GDM1 (cell line): Measurements from ENCODE around the gene ELMO3.

Experiments used
- DNase-seq: peaks from one replicate; lab custom pipeline; 2025; lab: John Stamatoyannopoulos, UW

ELMO3 gene

GRCh38 chr16:67163999-67164558 is 34.9 kb upstream of the ELMO3 start:
- no peak for DNase-seq

DNA sequence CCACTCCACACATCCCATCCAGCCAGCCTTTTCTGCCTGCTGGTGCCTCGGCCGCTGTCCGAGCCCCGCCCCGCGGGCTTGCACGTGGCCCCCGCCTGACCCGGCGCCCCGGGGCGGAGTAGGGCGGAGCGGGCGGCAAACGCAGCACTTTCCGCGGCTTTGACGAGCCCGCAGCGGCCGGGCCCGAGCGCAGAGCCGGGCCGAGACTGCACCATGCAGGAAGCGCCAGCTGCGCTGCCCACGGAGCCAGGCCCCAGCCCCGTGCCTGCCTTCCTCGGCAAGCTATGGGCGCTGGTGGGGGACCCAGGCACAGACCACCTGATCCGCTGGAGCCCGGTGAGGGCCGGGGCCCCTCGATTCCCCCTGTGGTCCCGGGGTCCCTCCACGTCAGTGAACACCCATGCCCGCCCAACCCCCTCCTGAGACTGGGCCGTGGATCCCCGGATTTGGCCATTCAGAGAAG is 34.3 kb upstream of the ELMO3 start, which contains the start of gene HSF4:
TSS of gene HSF4 (plus strand) at position 147 of the 463 bp plus-strand sequence. CDS start at position 214, 67 bp downstream.
- DNase-seq, result no peak

DNA sequence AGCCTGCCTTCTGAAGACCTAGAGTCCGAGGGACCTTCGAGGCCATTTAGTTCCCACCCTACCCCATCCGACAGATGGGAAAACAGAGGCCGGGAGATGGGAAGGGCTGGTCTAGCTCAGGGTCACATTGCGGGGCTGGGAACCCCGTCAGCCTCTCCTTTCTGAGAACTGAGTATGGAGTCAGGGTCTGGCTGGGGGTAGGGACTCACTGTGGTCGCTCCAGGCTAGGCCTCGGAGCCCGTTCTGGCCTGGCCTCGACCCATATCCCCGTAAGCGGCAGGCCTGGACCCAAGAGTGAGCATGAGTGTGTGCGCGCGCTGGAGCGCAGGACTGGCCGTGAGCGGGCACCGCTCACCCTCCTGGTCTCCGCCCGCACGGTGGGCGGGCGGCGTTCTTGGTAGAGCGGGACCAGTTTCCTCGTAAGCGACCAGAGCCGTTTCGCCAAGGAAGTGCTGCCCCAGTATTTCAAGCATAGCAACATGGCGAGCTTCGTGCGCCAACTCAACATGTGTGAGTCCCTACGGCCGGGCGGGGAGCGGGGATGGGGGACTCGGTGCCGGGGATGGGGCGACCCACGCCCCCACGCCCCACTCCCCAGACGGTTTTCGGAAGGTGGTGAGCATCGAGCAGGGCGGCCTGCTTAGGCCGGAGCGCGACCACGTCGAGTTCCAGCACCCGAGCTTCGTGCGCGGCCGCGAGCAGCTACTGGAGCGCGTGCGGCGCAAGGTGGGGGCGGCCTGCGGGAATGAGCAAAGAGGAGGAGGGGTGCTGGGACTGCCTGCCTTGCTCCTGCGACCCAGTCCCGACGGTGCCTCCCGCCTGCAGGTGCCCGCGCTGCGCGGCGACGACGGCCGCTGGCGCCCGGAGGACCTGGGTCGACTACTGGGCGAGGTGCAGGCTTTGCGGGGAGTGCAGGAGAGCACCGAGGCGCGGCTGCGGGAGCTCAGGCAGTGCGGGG is 33.5 kb upstream of the ELMO3 start:
- DNase-seq, result no peak

DNA sequence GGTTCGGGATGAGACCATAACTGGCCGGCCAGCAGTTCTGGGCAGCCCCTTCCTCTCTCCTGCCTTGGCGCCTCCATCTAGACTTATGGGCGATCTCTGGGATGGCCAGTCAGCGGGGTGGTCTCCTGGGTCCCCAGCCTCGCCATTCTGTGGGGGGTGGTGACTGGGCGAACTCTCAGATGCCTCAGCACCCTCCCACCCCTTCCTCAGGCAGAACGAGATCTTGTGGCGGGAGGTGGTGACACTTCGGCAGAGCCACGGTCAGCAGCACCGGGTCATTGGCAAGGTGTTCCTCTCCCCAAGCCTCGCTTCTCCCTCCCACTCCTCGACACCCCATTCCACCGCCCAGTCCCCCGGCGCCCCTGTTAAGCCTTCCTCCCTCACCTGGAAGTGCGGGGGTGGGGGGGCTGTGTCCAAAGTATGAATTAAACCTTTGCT is 32.8 kb upstream of the ELMO3 start:
- DNase-seq, result no peak

- no peak for DNase-seq
These were observed 32.2 kb upstream of the ELMO3 start for GRCh38 chr16:67166598-67167168.

DNA sequence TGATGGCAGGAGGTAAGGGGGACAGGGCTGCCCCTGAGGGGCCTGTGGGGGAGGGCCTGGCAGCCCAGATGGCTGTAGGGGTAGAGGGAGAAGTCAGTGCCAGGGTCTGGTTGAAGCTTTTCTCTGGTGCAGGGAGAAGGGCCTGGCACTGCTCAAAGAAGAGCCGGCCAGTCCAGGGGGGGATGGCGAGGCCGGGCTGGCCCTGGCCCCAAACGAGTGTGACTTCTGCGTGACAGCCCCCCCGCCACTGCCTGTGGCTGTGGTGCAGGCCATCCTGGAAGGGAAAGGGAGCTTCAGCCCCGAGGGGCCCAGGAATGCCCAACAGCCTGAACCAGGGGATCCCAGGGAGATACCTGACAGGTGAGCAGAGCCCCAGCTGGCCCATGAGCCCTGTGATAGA is 31.3 kb upstream of the ELMO3 start:
- DNase-seq, result no peak

DNA sequence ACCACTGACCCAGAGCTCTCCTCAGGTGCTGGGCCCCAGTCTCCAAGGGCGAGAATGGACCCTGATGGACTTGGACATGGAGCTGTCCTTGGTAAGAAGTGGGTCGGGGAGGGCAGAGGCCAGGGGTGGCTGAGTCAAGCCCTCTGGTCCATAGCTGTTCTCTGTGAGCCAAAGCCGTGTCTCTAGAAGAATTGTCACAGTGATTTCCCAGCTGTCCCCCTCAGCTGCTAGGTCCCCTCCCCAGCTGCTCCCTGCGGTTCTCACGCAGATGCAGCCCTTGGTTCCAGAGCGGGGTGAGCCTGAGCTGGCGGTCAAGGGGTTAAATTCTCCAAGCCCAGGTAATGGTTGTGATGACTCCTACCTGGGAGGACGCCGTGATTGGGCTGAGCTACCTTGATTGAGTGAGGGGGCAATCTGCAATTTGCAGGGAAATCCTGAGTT is 29.9 kb upstream of the ELMO3 start:
- DNase-seq, result no peak

DNA sequence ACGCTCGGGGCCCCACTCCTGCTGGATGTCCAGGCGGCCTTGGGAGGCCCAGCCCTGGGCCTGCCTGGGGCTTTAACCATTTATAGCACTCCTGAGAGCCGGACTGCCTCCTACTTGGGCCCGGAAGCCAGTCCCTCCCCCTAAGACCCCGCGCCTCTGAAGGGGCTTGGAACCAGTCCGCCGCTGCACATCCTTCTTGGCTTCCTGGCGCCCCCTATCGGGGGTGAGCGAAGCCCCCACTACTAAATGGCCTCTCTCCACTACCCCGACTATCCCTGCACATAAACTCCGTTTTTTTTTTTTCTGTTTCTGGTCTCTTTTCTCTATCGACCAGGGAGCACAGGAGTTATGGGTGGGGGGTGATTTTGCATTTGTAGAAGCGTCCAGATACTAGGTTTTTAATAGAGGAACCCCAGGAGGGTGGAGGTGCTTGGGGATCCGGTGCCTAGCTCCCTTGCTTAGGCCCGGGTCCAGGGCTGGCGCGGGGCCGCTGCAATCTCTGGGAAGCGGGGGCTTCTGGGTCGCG is 29.2 kb upstream of the ELMO3 start:
- DNase-seq, result no peak

GRCh38 chr16:67170168-67170948 is 28.6 kb upstream of the ELMO3 start, which contains the start of gene NOL3:
TSS of gene NOL3 (plus strand) at chr16:67170538.
- DNase-seq, result no peak

- no peak for DNase-seq
These were observed 27.8 kb upstream of the ELMO3 start for GRCh38 chr16:67170949-67171649.

- DNase-seq, result no peak
These were observed 25.6 kb upstream of the ELMO3 start for GRCh38 chr16:67173323-67173722.

GRCh38 chr16:67173808-67174705 is 24.9 kb upstream of the ELMO3 start:
- no peak for DNase-seq

GRCh38 chr16:67174706-67175231 is 24.2 kb upstream of the ELMO3 start:
- no peak for DNase-seq

GRCh38 chr16:67176662-67177061 is 22.3 kb upstream of the ELMO3 start:
- no peak for DNase-seq

- DNase-seq, result no peak
These were observed 20.9 kb upstream of the ELMO3 start for GRCh38 chr16:67177743-67178699.

GRCh38 chr16:67179421-67180080 is 19.4 kb upstream of the ELMO3 start:
- no peak for DNase-seq

DNA sequence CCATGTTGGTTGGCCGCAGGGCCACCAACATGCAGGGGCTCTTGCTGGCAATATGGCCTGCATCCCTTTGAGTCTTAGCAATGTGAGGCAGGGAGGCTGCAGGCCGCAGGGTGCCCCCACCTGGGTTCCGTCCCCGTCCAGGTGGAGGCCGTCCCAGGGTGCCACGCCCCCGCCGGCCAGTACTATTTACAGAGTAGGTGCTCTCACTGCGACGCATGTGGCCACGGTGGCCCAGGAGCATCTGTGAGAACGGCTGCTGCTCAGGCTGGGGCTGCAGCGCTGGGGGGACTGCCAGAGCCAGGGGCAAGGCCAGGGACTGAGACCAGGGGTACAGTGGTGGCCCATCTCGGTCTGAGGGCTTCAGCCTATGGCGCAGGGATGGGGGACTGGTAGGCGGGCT is 18.8 kb upstream of the ELMO3 start:
- no peak for DNase-seq

DNA sequence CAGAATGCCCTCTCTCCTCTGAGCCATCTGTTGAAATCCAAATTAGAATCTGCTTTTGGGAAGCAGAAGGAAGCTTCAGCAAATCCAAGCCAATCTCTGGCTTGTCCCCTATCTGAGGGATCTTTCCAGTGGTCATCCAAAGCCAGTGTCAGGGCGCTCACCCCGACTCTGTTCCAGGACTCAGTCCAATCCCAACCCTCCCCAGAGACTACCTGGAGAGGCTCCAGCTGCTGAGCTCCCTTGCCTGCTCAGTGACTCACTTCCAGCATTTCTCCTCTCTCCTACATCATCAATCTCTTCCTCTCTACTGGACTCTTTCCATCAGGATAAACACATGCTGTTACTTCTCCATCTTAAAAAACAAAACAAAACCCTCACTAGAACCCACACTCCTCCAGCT is 17.6 kb upstream of the ELMO3 start:
- DNase-seq, result no peak
